ENCODE measurements around the gene SH3PXD2A. TPM values are rescaled to one million over a fixed set of nuclear protein-coding genes. Genes with fewer than 3 reads are reported as not detected.

Gene SH3PXD2A
- total and polyA plus RNA-seq, 2 experiments from 2014 or later = 1.8 to 5.0 TPM

- no peak for TF ChIP-seq ZNF462 (CRISPR knock-in tag; IDR thresholded peaks at IDR 0.05)
- no peak for TF ChIP-seq JUNB (IDR thresholded peaks at IDR 0.05; ENCODE audit: unreplicated experiment)
- no peak for TF ChIP-seq NANOG (IDR thresholded peaks at IDR 0.05; ENCODE audit: borderline replicate concordance)
- TF ChIP-seq CREB1 (CRISPR knock-in tag; IDR thresholded peaks at IDR 0.05; ENCODE audit: low read depth) = no peak
These were observed 54.4 kb downstream of the SH3PXD2A start (continued) for GRCh38 chr10:103800789-103801540.

GRCh38 chr10:103800089-103800488, 55.3 kb downstream of the SH3PXD2A start:
- Histone ChIP-seq H3K36me3 (ENCODE audit: insufficient read depth) (no peaks in the 10 kb centered on the region), H3K4me3 (no peak overlapping the region), H3K4me2 (no peak overlapping the region), H2AFZ (no peak overlapping the region), H3K27ac (ENCODE audit: low read depth) (no peak overlapping the region), H3K4me1 (ENCODE audit: insufficient read depth) (peaks cover 19% of the 10 kb centered on the region), H3K79me2 (replicated peaks; ENCODE audit: insufficient read depth) (no peaks in the 10 kb centered on the region), H3K27me3 (ENCODE audit: insufficient read depth) (no peaks in the 10 kb centered on the region), H4K20me1 (replicated peaks; ENCODE audit: insufficient read depth) (no peaks in the 10 kb centered on the region), H3F3A (replicated peaks; ENCODE audit: low read depth) (no peaks in the 10 kb centered on the region), H3K9me2 (ENCODE audit: insufficient read depth) (peaks cover 6% of the 10 kb centered on the region; the same call in 1 of the 2 replicates)
- DNase-seq (ENCODE audit: low spot score) = no peak
- Mint-ChIP-seq H3K36me3 (ENCODE audit: low read depth) (peaks cover 4% of the 10 kb centered on the region; the same call in 1 of the 3 replicates), H3K9me3 (no peaks in the 10 kb centered on the region), H3K27me3 (ENCODE audit: insufficient read depth, low read depth, poor library complexity) (peaks cover 17% of the 10 kb centered on the region), H3K27ac (no peak overlapping the region), H3K4me3 (no peak overlapping the region), H3K4me1 (peaks cover 16% of the 10 kb centered on the region)
- no peak for ATAC-seq
- TF ChIP-seq ZNF114 (CRISPR knock-in tag; IDR thresholded peaks at IDR 0.05) (no peak), ZNF462 (CRISPR knock-in tag; IDR thresholded peaks at IDR 0.05) (no peak), CREB1 (CRISPR knock-in tag; IDR thresholded peaks at IDR 0.05; ENCODE audit: low read depth) (no peak)
